A673 (cell line): ENCODE measurements around the gene ABI1. TPM values are rescaled to one million over a fixed set of nuclear protein-coding genes. Genes with fewer than 3 reads are reported as not detected.
A peak's percentile ranks its signal among the peaks of the same experiment; 100 is the strongest.
"Not testable (repeated sequence)": the region's sequence is repeated elsewhere in the genome, so short reads cannot be mapped to it uniquely, and the experiment has no call there.

Experiments
- BruUV-seq: library from RNA; stranded (reverse); fragments of 400-500 nt; replicated peaks from 2 replicates; lab custom pipeline; 2021; lab: Mats Ljungman, UMichigan
- CTCF ChIA-PET: fragments of 300-600 bp; sonication (Branson Sonifier 250); formaldehyde crosslinking; loops from one replicate; lab custom pipeline; 2022; ENCODE audit warnings: antibody characterized with exemption; lab: Charles Lee
- POLR2A ChIA-PET: fragments of 300-600 bp; sonication (Branson Sonifier 250); formaldehyde crosslinking; loops from one replicate; lab custom pipeline; 2022; ENCODE audit warnings: antibody characterized with exemption; ENCODE audit not compliant: low non-redundant PET; lab: Charles Lee
- DNase-seq: peaks from one replicate; pipeline ENCODE4 v3.0.0-alpha.2; 2015; ENCODE audit warnings: low spot score
- H3K27ac ChIP-seq: fragments of 200-600 bp; sonication (generic); 2 replicates; pipeline ENCODE4 v1.5.1; 2016; ENCODE audit warnings: mixed run types, low read depth, mild to moderate bottlenecking, mixed read lengths, antibody characterized with exemption, low read length; ENCODE audit not compliant: poor library complexity, severe bottlenecking
- H3K27me3 ChIP-seq: fragments of 200-600 bp; sonication (generic); replicated peaks from 2 replicates; pipeline ENCODE4 v1.6.1; 2017; ENCODE audit warnings: mixed run types, low read depth, mild to moderate bottlenecking, mixed read lengths, antibody characterized with exemption, low read length; ENCODE audit not compliant: insufficient read depth, poor library complexity
- H3K36me3 ChIP-seq: fragments of 200-600 bp; sonication (generic); 2 replicates; pipeline ENCODE4 v1.6.1; 2016; ENCODE audit warnings: mixed run types, mild to moderate bottlenecking, mixed read lengths, antibody characterized with exemption, low read length; ENCODE audit not compliant: insufficient read depth, poor library complexity, severe bottlenecking
- H3K4me1 ChIP-seq: fragments of 200-600 bp; sonication (generic); 2 replicates; pipeline ENCODE4 v1.6.1; 2017; ENCODE audit warnings: mixed run types, mild to moderate bottlenecking, mixed read lengths, antibody characterized with exemption, low read length; ENCODE audit not compliant: insufficient read depth, poor library complexity, severe bottlenecking
- H3K4me3 ChIP-seq: fragments of 200-600 bp; sonication (generic); 2 replicates; pipeline ENCODE4 v1.5.1; 2016; ENCODE audit warnings: low read depth, mixed run types, mild to moderate bottlenecking, mixed read lengths, low read length; ENCODE audit not compliant: poor library complexity, severe bottlenecking
- H3K9me3 ChIP-seq: fragments of 200-600 bp; sonication (generic); 2 replicates; pipeline ENCODE4 v1.6.1; 2016; ENCODE audit warnings: mixed run types, low read depth, mild to moderate bottlenecking, mixed read lengths, antibody characterized with exemption, low read length; ENCODE audit not compliant: poor library complexity, severe bottlenecking
- EZH2 ChIP-seq: fragments of 200-600 bp; sonication (generic); IDR thresholded peaks from 2 replicates; pipeline ENCODE4 v1.6.1; 2017; ENCODE audit warnings: borderline replicate concordance, low read depth, mild to moderate bottlenecking, mixed read lengths, antibody characterized with exemption, low read length; ENCODE audit not compliant: poor library complexity, severe bottlenecking
- intact Hi-C: fragments of 100-400 bp; cut with micrococcal nuclease; formaldehyde crosslinking; loops from one replicate; pipeline ENCODE4 v1.10.0; 2022; ENCODE audit not compliant: unreplicated experiment
- total RNA-seq: library from RNA; stranded (reverse); gene quantifications from 2 replicates; pipeline ENCODE4 v1.2.3, GENCODE V29; 2021
- TF ChIP-seq, protein P1 (sequence below): fragments of 300-800, 200-600 bp; sonication (generic); conservative IDR thresholded peaks from 2 replicates; pipeline ENCODE4 v1.5.1; 2017; ENCODE audit warnings: low read depth, mild to moderate bottlenecking, antibody characterized with exemption, low read length, moderate library complexity, mixed read lengths

ABI1 gene
- total RNA-seq, 1 experiment from 2014 or later = 70.5 TPM

DNA sequence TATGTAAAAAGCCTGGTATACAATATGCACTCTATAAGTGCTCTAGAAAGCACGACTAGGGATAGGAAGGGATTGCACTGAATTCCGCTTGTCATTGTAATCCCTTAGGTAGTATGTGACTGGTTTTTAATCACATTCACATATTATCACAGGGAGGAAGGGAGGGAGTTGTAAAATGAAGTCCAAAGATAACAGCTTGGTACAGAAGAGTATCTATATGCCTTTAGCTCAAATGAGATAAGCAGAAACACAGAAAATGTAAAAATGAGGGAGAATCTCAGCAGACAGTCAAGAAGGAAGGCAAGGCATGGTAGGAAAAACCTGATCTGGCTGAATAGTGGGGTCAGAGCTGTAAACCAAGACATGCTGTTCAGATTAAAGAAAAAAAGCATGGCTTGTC lies 63.4 kb downstream of the ABI1 start:
- Histone ChIP-seq H3K27ac (no peak overlapping the region), H3K27me3 (no peaks in the 10 kb centered on the region), H3K36me3 (no peaks in the 10 kb centered on the region), H3K4me1 (peaks cover 6% of the 10 kb centered on the region), H3K9me3 (no peaks in the 10 kb centered on the region), H3K4me3 (no peak overlapping the region)
- intact Hi-C loops = no loop called here
- no TSS peak for BruUV-seq
- no peak for DNase-seq
- TF ChIP-seq, protein P1, sequence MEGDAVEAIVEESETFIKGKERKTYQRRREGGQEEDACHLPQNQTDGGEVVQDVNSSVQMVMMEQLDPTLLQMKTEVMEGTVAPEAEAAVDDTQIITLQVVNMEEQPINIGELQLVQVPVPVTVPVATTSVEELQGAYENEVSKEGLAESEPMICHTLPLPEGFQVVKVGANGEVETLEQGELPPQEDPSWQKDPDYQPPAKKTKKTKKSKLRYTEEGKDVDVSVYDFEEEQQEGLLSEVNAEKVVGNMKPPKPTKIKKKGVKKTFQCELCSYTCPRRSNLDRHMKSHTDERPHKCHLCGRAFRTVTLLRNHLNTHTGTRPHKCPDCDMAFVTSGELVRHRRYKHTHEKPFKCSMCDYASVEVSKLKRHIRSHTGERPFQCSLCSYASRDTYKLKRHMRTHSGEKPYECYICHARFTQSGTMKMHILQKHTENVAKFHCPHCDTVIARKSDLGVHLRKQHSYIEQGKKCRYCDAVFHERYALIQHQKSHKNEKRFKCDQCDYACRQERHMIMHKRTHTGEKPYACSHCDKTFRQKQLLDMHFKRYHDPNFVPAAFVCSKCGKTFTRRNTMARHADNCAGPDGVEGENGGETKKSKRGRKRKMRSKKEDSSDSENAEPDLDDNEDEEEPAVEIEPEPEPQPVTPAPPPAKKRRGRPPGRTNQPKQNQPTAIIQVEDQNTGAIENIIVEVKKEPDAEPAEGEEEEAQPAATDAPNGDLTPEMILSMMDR = no peak
- TF ChIP-seq EZH2 = no peak
- CTCF ChIA-PET = no interaction called here
- POLR2A ChIA-PET = no interaction called here

DNA sequence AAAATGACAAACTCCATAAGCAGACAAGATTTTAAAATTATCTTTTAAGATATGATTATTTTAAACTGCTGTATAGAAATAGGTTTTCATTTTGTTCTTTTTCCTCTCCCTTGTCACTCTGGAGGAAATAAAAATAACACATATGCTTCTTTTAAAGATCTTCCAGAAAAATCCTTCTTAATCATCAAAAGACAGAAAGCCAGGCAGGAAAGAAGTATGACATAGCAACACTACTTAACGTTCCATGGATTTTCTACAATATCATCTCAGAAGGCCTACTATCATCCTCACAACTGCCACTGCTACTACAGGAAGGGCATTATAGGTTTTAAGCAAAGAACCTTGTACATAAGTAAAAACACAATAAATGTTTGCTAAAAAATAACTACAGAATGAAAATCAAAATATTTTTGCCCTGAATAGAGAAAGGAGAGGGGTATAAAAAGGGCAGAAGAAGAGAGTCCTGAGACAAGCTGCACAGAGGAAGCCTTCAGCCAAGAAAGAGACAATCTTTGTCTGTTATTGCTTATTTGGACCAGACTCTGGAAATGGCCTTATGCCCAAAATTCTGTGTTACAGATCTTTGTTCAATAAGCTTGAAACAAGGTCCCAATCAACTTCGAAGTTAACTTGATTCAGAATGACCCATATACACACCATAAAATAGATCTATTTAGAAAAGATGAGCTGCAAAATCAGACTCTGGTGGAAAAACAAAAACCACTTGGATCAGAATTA lies 67.8 kb downstream of the ABI1 start:
- POLR2A ChIA-PET = no interaction called here
- intact Hi-C loops = no loop called here
- no peak for DNase-seq
- CTCF ChIA-PET = no interaction called here
- H3K27ac ChIP-seq = no peak overlapping the region
- BruUV-seq = no TSS peak
- peaks cover 6% of the 10 kb centered on the region for H3K9me3 ChIP-seq
- no peaks in the 10 kb centered on the region for H3K27me3 ChIP-seq
- TF ChIP-seq, protein P1 = no peak
- TF ChIP-seq EZH2 = no peak
- H3K36me3 ChIP-seq = no peaks in the 10 kb centered on the region
- no peak overlapping the region for H3K4me3 ChIP-seq
- no peaks in the 10 kb centered on the region for H3K4me1 ChIP-seq

DNA sequence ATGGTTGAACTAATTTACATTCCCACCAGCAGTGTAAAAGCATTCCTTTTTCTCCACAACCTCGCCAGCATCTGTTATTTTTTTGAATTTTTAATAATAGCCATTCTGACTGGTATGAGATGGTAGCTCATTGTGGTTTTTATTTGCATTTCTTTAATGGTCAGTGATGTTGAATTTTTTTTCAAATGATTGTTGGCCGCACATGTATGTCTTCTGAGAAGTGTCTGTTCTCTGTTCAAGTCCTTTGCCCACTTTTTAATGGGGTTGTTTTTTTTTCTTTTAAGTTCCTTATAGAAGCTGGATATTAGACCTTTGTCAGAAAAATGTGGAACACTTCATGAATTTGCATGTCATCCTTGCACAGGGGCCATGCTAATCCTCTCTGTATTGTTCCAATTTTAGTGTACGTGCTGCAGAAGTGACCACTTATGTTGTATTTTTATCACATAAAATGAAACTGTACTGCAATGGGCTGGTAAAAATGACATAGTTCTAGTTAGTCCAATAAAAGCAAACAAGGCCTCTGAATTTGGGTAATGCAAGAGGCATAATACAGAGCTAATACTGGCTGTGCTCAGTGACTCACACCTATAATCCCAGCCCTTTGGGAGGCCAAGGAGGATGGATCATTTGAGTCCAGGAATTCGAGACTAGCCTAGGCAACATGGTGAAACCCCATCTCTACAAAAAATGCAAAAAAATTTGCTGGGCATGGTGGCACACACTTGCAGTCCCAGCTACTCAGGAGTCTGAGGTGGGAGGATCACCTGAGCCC lies 70.3 kb downstream of the ABI1 start:
- BruUV-seq = no TSS peak
- ChIA-PET POLR2A (no interaction called here), CTCF (no interaction called here)
- H3K4me1 ChIP-seq = no peaks in the 10 kb centered on the region
- H3K9me3 ChIP-seq = peaks cover 6% of the 10 kb centered on the region
- H3K36me3 ChIP-seq = no peaks in the 10 kb centered on the region
- H3K4me3 ChIP-seq = no peak overlapping the region
- H3K27ac ChIP-seq = no peak overlapping the region
- intact Hi-C loops = no loop called here
- no peak for TF ChIP-seq EZH2
- TF ChIP-seq, protein P1 = no peak
- H3K27me3 ChIP-seq = no peaks in the 10 kb centered on the region
- peak; percentile 29 for DNase-seq

DNA sequence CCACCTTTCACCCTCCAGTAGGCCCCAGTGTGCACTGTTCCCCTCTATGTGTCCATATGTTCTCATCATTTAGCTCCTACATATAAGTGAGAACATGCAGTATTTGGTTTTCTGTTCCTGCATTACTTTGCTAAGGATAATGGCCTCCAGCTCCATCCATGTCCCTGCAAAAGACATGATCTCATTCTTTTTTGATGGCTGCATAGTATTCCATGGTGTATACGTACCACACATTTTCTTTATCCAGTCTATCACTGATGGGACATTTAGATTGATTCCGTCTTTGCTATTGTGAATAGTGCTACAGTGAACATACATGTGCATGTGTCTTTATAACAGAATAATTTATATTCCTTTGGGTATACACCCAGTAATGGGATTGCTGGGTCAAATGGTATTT lies 71.0 kb downstream of the ABI1 start:
- H3K27me3 ChIP-seq, H3K4me3 ChIP-seq, H3K9me3 ChIP-seq, POLR2A ChIA-PET, BruUV-seq, H3K36me3 ChIP-seq, DNase-seq, intact Hi-C loops, CTCF ChIA-PET, H3K4me1 ChIP-seq, H3K27ac ChIP-seq: not testable (repeated sequence)
